Endothelial cell (in vitro differentiated cells): ENCODE results near the gene KASH5. TPM values are rescaled to one million over a fixed set of nuclear protein-coding genes. Genes with fewer than 3 reads are reported as not detected.

Source experiments
- DNase-seq: peaks from one replicate; pipeline ENCODE4 v3.0.0; 2021; ENCODE audit warnings: low spot score
- H3K27ac Mint-ChIP-seq: one replicate; pipeline ENCODE4 v1.8.0; 2021; ENCODE audit warnings: mixed read lengths, inconsistent platforms; ENCODE audit not compliant: unreplicated experiment
- H3K27me3 Mint-ChIP-seq: one replicate; pipeline ENCODE4 v1.8.0; 2021; ENCODE audit warnings: mild to moderate bottlenecking, moderate library complexity, mixed read lengths, inconsistent platforms; ENCODE audit not compliant: unreplicated experiment
- H3K36me3 Mint-ChIP-seq: one replicate; pipeline ENCODE4 v1.8.0; 2021; ENCODE audit warnings: mild to moderate bottlenecking, low read depth, mixed read lengths, inconsistent platforms; ENCODE audit not compliant: unreplicated experiment
- H3K4me1 Mint-ChIP-seq: one replicate; pipeline ENCODE4 v1.8.0; 2021; ENCODE audit warnings: mild to moderate bottlenecking, mixed read lengths, inconsistent platforms; ENCODE audit not compliant: unreplicated experiment
- H3K4me3 Mint-ChIP-seq: one replicate; pipeline ENCODE4 v1.8.0; 2021; ENCODE audit warnings: mild to moderate bottlenecking, mixed read lengths, inconsistent platforms; ENCODE audit not compliant: unreplicated experiment
- H3K9me3 Mint-ChIP-seq: one replicate; pipeline ENCODE4 v1.8.0; 2021; ENCODE audit warnings: mixed read lengths, inconsistent platforms; ENCODE audit not compliant: unreplicated experiment
- total RNA-seq: library from RNA; stranded (reverse); fragmentation: NEBNext Ultra II Directional; extraction: Animal tissue kit (Norgen Biotek cat#: 25700); gene quantifications from one replicate; pipeline ENCODE4 v1.2.1, GENCODE V29; 2021; ENCODE audit not compliant: unreplicated experiment
- TF ChIP-seq, protein P1 (sequence below): fragments of 200-600 bp; sonication (generic); IDR thresholded peaks from one replicate; pipeline ENCODE4 v1.5.0; 2021; ENCODE audit warnings: antibody characterized with exemption; ENCODE audit not compliant: unreplicated experiment

KASH5 gene
- total RNA-seq, 1 donor from 2014 or later = 0.26 TPM

DNA sequence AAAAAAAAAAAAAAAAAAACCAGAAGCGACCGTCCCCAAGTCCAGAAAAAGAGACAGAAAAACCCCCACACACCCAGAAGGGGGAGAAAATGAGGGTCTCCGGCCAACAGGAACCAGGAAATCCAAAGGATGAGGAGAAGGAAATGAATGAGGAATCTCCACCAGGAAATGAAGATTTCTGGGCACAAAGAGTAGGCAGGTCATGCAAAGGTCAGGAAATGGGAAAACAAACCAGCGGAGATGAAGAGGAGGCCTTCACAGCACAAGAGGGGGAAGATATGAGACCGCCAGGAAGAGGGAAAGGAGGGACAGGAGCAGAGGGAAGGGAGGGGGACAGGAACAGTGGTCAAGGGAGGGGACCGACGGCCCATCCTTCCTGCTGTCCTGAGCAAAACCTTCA, 31.7 kb upstream of the KASH5 start:
- TF ChIP-seq, protein P1, sequence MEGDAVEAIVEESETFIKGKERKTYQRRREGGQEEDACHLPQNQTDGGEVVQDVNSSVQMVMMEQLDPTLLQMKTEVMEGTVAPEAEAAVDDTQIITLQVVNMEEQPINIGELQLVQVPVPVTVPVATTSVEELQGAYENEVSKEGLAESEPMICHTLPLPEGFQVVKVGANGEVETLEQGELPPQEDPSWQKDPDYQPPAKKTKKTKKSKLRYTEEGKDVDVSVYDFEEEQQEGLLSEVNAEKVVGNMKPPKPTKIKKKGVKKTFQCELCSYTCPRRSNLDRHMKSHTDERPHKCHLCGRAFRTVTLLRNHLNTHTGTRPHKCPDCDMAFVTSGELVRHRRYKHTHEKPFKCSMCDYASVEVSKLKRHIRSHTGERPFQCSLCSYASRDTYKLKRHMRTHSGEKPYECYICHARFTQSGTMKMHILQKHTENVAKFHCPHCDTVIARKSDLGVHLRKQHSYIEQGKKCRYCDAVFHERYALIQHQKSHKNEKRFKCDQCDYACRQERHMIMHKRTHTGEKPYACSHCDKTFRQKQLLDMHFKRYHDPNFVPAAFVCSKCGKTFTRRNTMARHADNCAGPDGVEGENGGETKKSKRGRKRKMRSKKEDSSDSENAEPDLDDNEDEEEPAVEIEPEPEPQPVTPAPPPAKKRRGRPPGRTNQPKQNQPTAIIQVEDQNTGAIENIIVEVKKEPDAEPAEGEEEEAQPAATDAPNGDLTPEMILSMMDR = no peak
- Mint-ChIP-seq H3K27ac (peak overlapping the region; percentile 95), H3K4me3 (peak overlapping the region; percentile 86), H3K9me3 (no peaks in the 10 kb centered on the region), H3K36me3 (peaks cover 54% of the 10 kb centered on the region), H3K4me1 (peaks cover 59% of the 10 kb centered on the region), H3K27me3 (peaks cover 23% of the 10 kb centered on the region)
- no peak for DNase-seq

DNA sequence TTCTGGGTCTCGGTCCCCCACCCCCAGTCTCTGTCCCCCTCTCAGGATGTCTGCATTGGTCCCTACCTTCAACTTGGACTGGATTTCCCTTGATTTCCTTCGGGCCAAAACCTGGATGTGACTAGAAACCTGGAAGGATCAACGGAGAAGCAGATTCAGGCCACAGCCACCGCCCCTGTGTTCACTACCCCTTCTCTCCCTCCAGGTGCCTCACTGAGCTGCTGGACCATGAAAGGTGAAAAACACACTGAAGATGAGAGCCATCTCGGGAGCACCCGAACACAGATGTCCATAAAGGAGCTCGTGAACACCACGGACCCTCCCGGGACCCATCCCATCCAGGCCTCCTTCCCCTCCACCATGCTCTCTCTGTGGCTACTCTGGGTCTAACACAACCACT, 30.9 kb upstream of the KASH5 start:
- peak overlapping the region; percentile 86 for H3K4me3 Mint-ChIP-seq
- H3K36me3 Mint-ChIP-seq = peaks cover 51% of the 10 kb centered on the region

DNA sequence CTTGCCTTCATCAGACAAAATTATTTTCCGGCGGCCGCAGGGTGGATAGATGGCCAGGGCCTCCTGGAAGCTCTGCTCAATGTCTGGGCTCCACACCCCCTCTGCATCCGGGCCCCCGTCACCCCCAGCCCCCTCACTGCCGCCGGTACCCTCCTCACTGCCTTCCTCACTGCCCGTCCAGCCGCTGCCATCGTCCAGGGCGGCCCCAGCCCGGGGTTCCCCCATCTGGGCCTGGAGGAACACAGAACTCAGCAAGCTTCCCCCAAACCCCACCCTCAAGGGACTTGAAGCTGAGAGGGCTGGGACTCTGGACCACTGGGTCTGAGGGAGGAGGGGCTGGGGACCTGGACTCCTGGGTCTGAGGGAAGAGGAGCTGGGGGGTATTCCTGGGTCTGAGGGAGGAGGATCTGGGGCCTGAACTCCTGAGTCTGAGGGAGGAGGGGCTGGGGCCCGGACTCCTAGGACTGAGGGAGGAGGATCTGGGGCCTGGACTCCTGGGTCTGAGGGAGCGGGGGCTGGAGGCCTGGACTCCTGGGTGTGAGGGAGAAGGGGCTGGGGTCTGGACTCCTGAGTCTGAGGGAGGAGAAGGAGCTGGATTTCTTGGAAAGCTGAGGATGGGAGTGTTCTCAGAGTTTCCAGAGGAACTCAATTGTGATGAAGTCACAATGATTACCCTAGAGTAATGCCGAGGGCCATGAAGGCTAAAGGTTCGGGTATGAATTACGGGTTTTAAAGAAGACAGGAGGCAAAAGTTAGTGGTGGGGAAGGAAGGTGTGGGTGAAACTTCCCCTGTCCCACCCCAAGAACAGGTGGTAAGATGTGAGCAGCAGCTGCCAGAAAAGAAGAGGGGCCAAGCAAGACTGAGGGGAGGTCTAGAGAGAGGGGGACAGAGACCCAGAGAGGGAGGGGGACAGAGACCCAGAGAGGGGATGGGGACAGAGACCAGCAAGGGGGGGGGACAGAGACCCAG, 27.9 kb upstream of the KASH5 start:
- DNase-seq = no peak
- H3K9me3 Mint-ChIP-seq = no peaks in the 10 kb centered on the region

More for the DNA sequence above, 30.9 kb upstream of the KASH5 start:
- no peak for DNase-seq
- Mint-ChIP-seq H3K4me1 (peaks cover 59% of the 10 kb centered on the region), H3K27ac (peak overlapping the region; percentile 95), H3K27me3 (peaks cover 28% of the 10 kb centered on the region), H3K9me3 (no peaks in the 10 kb centered on the region)
- TF ChIP-seq, protein P1 = no peak

DNA sequence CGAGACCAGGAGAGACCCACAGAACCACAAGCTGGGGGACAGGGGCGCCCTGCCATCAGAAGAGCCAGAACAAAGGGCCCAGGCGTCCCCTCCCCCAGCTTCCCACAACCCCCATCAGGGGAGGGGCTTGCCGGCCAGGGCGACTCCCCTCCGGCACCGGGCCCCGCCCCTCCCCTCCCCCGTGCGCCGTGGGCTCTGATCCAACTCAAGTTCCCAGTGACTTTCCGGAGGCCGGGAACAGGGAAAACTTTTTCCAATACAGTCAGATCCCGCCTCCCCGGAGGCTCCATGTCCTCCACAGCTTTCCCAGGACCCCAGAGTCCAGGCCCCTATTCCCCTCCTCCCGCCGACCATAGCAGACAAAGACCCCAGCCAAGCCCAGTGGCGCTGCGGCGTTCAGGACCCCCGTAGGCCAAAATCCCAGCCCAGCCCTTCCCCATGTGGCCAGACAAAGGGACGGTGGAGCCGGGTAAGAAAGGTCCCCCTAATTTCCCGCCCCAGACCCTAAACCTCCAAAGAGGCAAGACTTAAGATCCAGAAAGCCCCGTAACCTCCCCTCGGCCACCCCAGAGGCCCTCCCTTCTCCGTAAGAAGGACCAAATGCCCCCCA, 26.5 kb upstream of the KASH5 start:
- TF ChIP-seq, protein P1 = no peak
- Mint-ChIP-seq H3K36me3 (peaks cover 19% of the 10 kb centered on the region), H3K9me3 (no peaks in the 10 kb centered on the region), H3K4me3 (no peak overlapping the region), H3K27me3 (peaks cover 18% of the 10 kb centered on the region), H3K27ac (peak overlapping the region; percentile 98), H3K4me1 (peaks cover 28% of the 10 kb centered on the region)
- peak; percentile 84 for DNase-seq

More for the DNA sequence above, 27.9 kb upstream of the KASH5 start:
- TF ChIP-seq, protein P1 = no peak
- Mint-ChIP-seq H3K27me3 (peaks cover 23% of the 10 kb centered on the region), H3K27ac (peak overlapping the region; percentile 98), H3K4me1 (peaks cover 42% of the 10 kb centered on the region), H3K36me3 (peaks cover 27% of the 10 kb centered on the region), H3K4me3 (no peak overlapping the region)
